Calu3 (cell line): ENCODE measurements around the gene GAS2L1. TPM values are rescaled to one million over a fixed set of nuclear protein-coding genes. Genes with fewer than 3 reads are reported as not detected.

Source experiments
- BruUV-seq: library from RNA; stranded (reverse); fragments of 400-500 nt; replicated peaks from 2 replicates; lab custom pipeline; 2021; lab: Mats Ljungman, UMichigan
- CTCF ChIA-PET: fragments of 300-600 bp; sonication (Branson Sonifier 250); formaldehyde crosslinking; loops from one replicate; lab custom pipeline; 2022; ENCODE audit warnings: antibody characterized with exemption; lab: Charles Lee
- DNase-seq: peaks from one replicate; pipeline ENCODE4 v3.0.0; 2022
- H3K27ac Mint-ChIP-seq: one replicate; pipeline ENCODE4 v1.8.0; 2022; ENCODE audit warnings: mixed read lengths; ENCODE audit not compliant: unreplicated experiment
- H3K27me3 Mint-ChIP-seq: one replicate; pipeline ENCODE4 v1.8.0; 2022; ENCODE audit warnings: mixed read lengths; ENCODE audit not compliant: unreplicated experiment
- H3K36me3 Mint-ChIP-seq: one replicate; pipeline ENCODE4 v1.8.0; 2022; ENCODE audit warnings: mild to moderate bottlenecking, moderate library complexity, mixed read lengths; ENCODE audit not compliant: insufficient read depth, unreplicated experiment
- H3K4me1 Mint-ChIP-seq: one replicate; pipeline ENCODE4 v1.8.0; 2022; ENCODE audit warnings: mild to moderate bottlenecking, low read depth, mixed read lengths; ENCODE audit not compliant: unreplicated experiment
- H3K4me3 Mint-ChIP-seq: one replicate; pipeline ENCODE4 v1.8.0; 2022; ENCODE audit warnings: mild to moderate bottlenecking, low read depth, moderate library complexity, mixed read lengths; ENCODE audit not compliant: unreplicated experiment
- H3K9me3 Mint-ChIP-seq: one replicate; pipeline ENCODE4 v1.8.0; 2022; ENCODE audit warnings: low read depth, mixed read lengths; ENCODE audit not compliant: unreplicated experiment
- intact Hi-C: fragments of 100-400 bp; cut with micrococcal nuclease; formaldehyde crosslinking; loops from one replicate; pipeline ENCODE4 v1.10.0; 2022; ENCODE audit not compliant: unreplicated experiment
- total RNA-seq: library from RNA; stranded (reverse); gene quantifications from 2 replicates; pipeline ENCODE4 v1.2.3, GENCODE V29; 2022
- TF ChIP-seq, protein P1 (sequence below): fragments of 200-600 bp; IDR thresholded peaks from one replicate; pipeline ENCODE4 v1.8.0; 2022; ENCODE audit warnings: antibody characterized with exemption; ENCODE audit not compliant: unreplicated experiment

GAS2L1 gene
- total RNA-seq, 1 experiment from 2014 or later, result 16.9 TPM

DNA sequence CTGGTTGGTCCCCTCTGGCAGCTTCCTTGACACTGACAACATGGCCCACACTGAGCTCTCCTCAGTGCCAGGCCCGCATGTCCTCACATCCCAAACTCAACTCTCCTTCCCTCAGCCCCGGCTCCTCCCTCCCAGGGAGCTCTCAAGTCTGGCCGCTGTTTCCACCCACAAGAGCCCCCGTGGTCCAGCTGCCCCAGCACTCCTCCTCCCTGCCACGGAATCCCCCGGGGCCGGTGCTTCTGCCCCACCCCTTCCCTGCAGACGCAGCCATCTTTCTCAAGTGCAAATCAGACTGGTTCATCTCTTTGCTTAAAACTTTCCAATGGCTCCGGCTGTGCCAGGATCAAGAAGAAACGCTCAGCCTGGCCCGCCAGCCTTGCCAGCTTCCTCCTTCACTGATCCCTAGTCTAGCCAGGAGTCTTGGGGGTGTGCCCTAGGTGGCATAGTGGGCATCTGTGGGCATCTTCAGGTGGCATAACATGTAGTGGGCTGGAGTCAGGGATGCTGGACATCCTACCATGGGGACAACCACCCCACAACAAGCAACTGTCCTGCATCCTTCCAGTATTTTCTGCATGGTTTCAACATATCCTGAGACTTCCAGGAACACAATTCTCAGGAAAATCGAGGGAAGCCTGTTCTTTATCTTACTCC lies 31.3 kb downstream of the GAS2L1 start:
- peaks cover 33% of the 10 kb centered on the region for H3K36me3 Mint-ChIP-seq
- TF ChIP-seq, protein P1, sequence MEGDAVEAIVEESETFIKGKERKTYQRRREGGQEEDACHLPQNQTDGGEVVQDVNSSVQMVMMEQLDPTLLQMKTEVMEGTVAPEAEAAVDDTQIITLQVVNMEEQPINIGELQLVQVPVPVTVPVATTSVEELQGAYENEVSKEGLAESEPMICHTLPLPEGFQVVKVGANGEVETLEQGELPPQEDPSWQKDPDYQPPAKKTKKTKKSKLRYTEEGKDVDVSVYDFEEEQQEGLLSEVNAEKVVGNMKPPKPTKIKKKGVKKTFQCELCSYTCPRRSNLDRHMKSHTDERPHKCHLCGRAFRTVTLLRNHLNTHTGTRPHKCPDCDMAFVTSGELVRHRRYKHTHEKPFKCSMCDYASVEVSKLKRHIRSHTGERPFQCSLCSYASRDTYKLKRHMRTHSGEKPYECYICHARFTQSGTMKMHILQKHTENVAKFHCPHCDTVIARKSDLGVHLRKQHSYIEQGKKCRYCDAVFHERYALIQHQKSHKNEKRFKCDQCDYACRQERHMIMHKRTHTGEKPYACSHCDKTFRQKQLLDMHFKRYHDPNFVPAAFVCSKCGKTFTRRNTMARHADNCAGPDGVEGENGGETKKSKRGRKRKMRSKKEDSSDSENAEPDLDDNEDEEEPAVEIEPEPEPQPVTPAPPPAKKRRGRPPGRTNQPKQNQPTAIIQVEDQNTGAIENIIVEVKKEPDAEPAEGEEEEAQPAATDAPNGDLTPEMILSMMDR, result no peak
- no TSS peak for BruUV-seq
- H3K4me3 Mint-ChIP-seq, result no peak overlapping the region
- no peaks in the 10 kb centered on the region for H3K4me1 Mint-ChIP-seq
- CTCF ChIA-PET, result no interaction called here
- no peaks in the 10 kb centered on the region for H3K9me3 Mint-ChIP-seq
- H3K27me3 Mint-ChIP-seq, result no peaks in the 10 kb centered on the region
- no peak for DNase-seq
- intact Hi-C loops, result no loop called here
- no peak overlapping the region for H3K27ac Mint-ChIP-seq

DNA sequence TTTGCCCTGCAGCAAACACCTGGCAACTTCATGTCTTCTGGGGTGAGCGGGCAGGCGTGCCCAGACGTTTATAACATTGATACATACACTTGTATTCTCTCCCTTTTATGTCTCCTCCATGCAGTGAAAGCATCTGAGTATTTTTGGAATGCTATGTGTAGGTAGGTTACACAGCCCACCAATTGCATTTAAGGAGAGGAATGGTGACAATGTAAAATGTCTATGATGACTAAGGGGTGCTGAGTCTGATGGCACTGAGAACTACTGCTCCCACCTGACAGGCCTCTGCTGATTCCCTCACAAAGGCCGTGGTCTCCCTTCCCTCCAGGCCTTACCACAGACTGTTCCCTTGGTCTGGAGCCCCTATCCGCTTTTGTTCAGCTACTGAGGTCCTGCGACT lies 31.9 kb downstream of the GAS2L1 start:
- Mint-ChIP-seq H3K36me3 (peaks cover 33% of the 10 kb centered on the region), H3K4me1 (no peaks in the 10 kb centered on the region), H3K27ac (no peak overlapping the region), H3K4me3 (no peak overlapping the region), H3K9me3 (no peaks in the 10 kb centered on the region), H3K27me3 (no peaks in the 10 kb centered on the region)
- no peak for DNase-seq
- CTCF ChIA-PET, result no interaction called here
- TF ChIP-seq, protein P1, result no peak
- no TSS peak for BruUV-seq
- intact Hi-C loops, result no loop called here

DNA sequence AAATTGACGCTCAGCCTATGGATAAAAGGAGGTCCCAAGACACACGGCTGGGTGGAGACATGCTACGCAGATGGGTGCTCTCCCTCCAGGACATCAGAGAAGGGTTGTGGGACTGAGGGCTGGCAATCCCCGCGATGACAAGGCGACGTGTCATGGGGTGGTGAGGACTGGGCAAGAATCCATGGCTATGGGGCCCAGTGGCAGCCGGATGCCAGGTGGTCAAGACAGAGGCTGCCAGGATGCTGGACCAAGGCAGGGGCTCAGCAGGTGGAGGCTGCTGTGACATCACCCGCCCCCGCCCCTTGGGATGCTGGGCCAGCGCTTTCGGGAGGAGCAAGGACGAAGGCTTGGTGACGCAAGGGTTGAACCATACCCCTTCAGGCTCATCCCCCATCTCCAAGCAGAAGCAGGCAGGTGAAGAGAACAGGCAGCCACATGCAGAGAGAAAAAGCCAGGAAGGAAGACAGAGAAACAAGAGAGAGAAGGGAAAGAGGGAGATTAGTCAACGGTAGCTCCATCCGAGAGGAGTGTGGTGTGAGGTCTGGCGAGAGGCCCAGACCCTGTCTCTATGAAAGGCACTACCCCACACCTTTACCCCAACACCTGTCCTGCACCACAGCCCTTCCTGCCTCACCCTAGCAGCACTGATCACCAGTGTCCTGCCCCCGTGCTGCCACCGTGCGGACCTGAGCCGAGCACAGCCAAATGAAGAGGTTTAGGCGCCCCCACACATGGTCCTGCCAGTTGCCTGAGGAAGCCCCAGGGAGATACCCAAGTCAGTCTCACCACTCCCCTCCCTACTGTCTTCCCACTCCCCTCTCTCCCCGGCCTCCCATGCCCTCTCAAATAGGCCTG lies 33.2 kb downstream of the GAS2L1 start:
- H3K9me3 Mint-ChIP-seq, result no peaks in the 10 kb centered on the region
- H3K36me3 Mint-ChIP-seq, result peaks cover 31% of the 10 kb centered on the region
- no peaks in the 10 kb centered on the region for H3K27me3 Mint-ChIP-seq
- no peak for DNase-seq
- no TSS peak for BruUV-seq
- no peak overlapping the region for H3K27ac Mint-ChIP-seq
- no peak overlapping the region for H3K4me3 Mint-ChIP-seq
- H3K4me1 Mint-ChIP-seq, result no peaks in the 10 kb centered on the region
- TF ChIP-seq, protein P1, result no peak
- intact Hi-C loops, result no loop called here
- CTCF ChIA-PET, result no interaction called here

DNA sequence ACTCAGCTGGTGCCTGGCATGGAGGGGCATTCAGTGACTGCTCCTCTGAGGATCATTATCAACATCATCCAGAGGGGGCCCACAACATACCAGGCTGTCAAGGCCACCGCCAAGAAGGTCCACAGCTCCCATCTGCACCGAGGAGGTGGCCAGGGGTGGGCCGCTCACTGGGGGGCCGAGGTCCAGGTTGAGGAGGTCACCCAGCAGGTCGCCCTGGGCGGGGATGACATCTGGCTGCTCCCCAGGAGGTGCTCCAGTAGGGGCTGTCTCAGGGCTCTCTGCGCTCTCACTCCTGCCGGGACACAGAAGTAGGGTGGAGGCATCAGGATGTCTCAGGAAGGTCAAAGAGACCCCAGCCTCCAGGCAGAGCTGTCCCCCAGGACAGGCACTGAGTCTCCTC lies 34.1 kb downstream of the GAS2L1 start:
- intact Hi-C loops, result no loop called here
- DNase-seq, result no peak
- Mint-ChIP-seq H3K27ac (no peak overlapping the region), H3K9me3 (no peaks in the 10 kb centered on the region), H3K36me3 (peaks cover 36% of the 10 kb centered on the region), H3K4me1 (no peaks in the 10 kb centered on the region), H3K27me3 (no peaks in the 10 kb centered on the region), H3K4me3 (no peak overlapping the region)
- CTCF ChIA-PET, result no interaction called here
- no TSS peak for BruUV-seq
- TF ChIP-seq, protein P1, result no peak
